Colonic mucosa (tissue), 4 donors: ENCODE results near the gene VAV1. TPM values are rescaled to one million over a fixed set of nuclear protein-coding genes. Genes with fewer than 3 reads are reported as not detected.

ENCODE experiments used
- DNase-seq: peaks from one replicate; pipeline ENCODE4 v3.0.0-alpha.2; 2020
- H3K27ac ChIP-seq: fragments of 200-600 bp; one replicate; pipeline ENCODE4 v1.8.0; 2021
- H3K27me3 ChIP-seq: fragments of 200-600 bp; one replicate; pipeline ENCODE4 v1.8.0; 2021
- H3K36me3 ChIP-seq: fragments of 200-600 bp; one replicate; pipeline ENCODE4 v1.8.0; 2021
- H3K4me1 ChIP-seq: fragments of 200-600 bp; one replicate; pipeline ENCODE4 v1.8.0; 2021; ENCODE audit warnings: mild to moderate bottlenecking
- H3K4me3 ChIP-seq: fragments of 200-600 bp; one replicate; pipeline ENCODE4 v1.8.0; 2021
- H3K9ac ChIP-seq, 2 donors: one replicate each; pipeline ENCODE4 v1.7.0; 2013; ENCODE audit warnings: control low read depth in 2 of 2, low read depth in 2 of 2, low read length in 2 of 2
- H3K9me3 ChIP-seq: fragments of 200-600 bp; one replicate; pipeline ENCODE4 v1.8.0; 2021
- intact Hi-C: fragments of 100-400 bp; cut with DNase I; formaldehyde crosslinking; loops from one replicate; pipeline ENCODE4 v1.14.1; 2022
- total RNA-seq, 2 donors: library from RNA; stranded (reverse); fragmentation: NEBNext Ultra II Directional in 1 of 2; extraction: Animal tissue kit (Norgen Biotek cat#: 25700) in 1 of 2; gene quantifications; one replicate each; pipeline ENCODE4 v1.2.1, GENCODE V29; 2021
- TF ChIP-seq, protein P1 (sequence below): fragments of 200-600 bp; IDR thresholded peaks from one replicate; pipeline ENCODE4 v1.8.0; 2022; ENCODE audit warnings: antibody characterized with exemption, mild to moderate bottlenecking
- donor health status: healthy.
- donor health status: DM: no; HTN: no; CAD: no.
- donor health status: DM: no; HTN: no; CAD: no.

Gene VAV1
- total RNA-seq, 2 donors from 2014 or later, result 5.7 to 6.0 TPM

DNA sequence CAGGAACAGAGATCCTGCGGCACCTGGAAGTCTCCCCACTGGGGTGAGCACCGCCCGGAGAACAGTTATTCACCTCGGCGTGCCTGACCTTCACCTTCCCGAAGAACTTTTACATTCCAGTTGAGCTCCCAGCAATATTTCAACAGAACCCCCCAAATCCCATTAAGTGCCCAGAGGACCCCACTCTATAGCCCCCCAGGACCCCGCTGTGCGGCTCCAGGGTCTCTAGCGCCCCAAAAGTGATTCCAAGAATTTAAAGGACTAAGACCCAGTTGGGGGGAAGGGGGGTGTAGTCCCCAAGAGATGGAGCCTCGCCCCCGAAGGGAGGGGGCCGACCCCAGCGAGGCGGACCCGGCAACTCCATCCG is 35.6 kb upstream of the VAV1 start:
- Histone ChIP-seq H3K27ac (peak overlapping the region; percentile 86), H3K9ac (peak overlapping the region; percentile 90 to 92), H3K9me3 (no peaks in the 10 kb centered on the region), H3K4me3 (peak overlapping the region; percentile 70), H3K36me3 (no peaks in the 10 kb centered on the region), H3K4me1 (peaks cover 10% of the 10 kb centered on the region), H3K27me3 (no peaks in the 10 kb centered on the region)
- DNase-seq, result no peak
- TF ChIP-seq, protein P1, sequence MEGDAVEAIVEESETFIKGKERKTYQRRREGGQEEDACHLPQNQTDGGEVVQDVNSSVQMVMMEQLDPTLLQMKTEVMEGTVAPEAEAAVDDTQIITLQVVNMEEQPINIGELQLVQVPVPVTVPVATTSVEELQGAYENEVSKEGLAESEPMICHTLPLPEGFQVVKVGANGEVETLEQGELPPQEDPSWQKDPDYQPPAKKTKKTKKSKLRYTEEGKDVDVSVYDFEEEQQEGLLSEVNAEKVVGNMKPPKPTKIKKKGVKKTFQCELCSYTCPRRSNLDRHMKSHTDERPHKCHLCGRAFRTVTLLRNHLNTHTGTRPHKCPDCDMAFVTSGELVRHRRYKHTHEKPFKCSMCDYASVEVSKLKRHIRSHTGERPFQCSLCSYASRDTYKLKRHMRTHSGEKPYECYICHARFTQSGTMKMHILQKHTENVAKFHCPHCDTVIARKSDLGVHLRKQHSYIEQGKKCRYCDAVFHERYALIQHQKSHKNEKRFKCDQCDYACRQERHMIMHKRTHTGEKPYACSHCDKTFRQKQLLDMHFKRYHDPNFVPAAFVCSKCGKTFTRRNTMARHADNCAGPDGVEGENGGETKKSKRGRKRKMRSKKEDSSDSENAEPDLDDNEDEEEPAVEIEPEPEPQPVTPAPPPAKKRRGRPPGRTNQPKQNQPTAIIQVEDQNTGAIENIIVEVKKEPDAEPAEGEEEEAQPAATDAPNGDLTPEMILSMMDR, result no peak
- intact Hi-C loops, result no loop called here

GRCh38 chr19:6737284-6737872 is 35.1 kb upstream of the VAV1 start, which contains the start of gene GPR108:
Gene GPR108, minus strand, starts transcription at chr19:6737580. Its CDS starts 4 bp downstream, at chr19:6737576.
- Histone ChIP-seq H3K4me3 (peak within 1 kb of the TSS; percentile 70), H3K27ac (peak within 1 kb of the TSS; percentile 91), H3K27me3 (no peaks in the 10 kb centered on the region), H3K36me3 (no peaks in the 10 kb centered on the region), H3K9me3 (no peaks in the 10 kb centered on the region), H3K4me1 (peaks cover 10% of the 10 kb centered on the region), H3K9ac (peak within 1 kb of the TSS; percentile 90 to 95)
- TF ChIP-seq, protein P1, result no peak
- DNase-seq, result peak; percentile 99
- intact Hi-C loops, result no loop called here

GRCh38 chr19:6737873-6738786 is 34.4 kb upstream of the VAV1 start:
- H3K9me3 ChIP-seq, result no peaks in the 10 kb centered on the region
- intact Hi-C loops, result no loop called here
- H3K36me3 ChIP-seq, result no peaks in the 10 kb centered on the region
- H3K4me1 ChIP-seq, result peaks cover 10% of the 10 kb centered on the region
- no peak overlapping the region for H3K4me3 ChIP-seq
- peak overlapping the region; percentile 52 to 95 for H3K9ac ChIP-seq
- H3K27ac ChIP-seq, result peak overlapping the region; percentile 91
- TF ChIP-seq, protein P1, result peak; percentile 60
- peak; percentile 98 for DNase-seq
- H3K27me3 ChIP-seq, result no peaks in the 10 kb centered on the region

GRCh38 chr19:6738787-6739389 is 33.6 kb upstream of the VAV1 start:
- H3K4me1 ChIP-seq, result peaks cover 10% of the 10 kb centered on the region
- H3K9me3 ChIP-seq, result no peaks in the 10 kb centered on the region
- H3K4me3 ChIP-seq, result peak overlapping the region; percentile 38
- peak overlapping the region; percentile 91 for H3K27ac ChIP-seq
- no peaks in the 10 kb centered on the region for H3K36me3 ChIP-seq
- no peaks in the 10 kb centered on the region for H3K27me3 ChIP-seq
- H3K9ac ChIP-seq, result peak overlapping the region; percentile 52 to 95
- DNase-seq, result peak; percentile 88
- intact Hi-C loops, result no loop called here
- TF ChIP-seq, protein P1, result no peak

DNA sequence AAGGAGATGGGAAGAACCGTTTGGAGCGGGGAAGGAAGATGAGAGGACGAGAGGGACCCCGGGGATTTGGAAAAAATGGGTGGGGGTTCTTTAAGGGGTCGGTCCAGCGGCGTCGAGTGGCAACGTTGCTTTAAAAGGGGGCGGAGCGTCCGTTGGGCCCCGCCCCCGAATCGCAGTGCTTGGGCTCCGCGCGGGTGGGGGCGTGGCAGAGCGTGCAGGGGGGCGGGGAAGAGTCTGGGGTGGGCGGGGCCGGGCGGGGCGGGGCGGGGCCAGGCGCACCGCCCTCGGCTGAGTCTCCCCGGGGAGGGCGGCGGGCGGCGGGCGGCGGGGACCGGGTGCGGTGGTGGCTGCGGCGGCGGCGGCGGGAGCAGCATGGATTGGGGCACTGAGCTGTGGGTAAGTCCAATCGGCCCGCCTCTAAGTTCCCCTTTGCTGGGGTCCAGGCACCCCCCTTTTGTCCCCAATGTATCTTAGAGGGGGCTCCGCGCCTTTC is 33.1 kb upstream of the VAV1 start, which contains the start of gene TRIP10:
Gene TRIP10, plus strand, starts transcription at position 291 of the 493 bp plus-strand sequence. Its CDS starts 82 bp downstream, at position 373.
- TF ChIP-seq, protein P1, result no peak
- Histone ChIP-seq H3K4me3 (peak within 1 kb of the TSS; percentile 80), H3K9ac (peak within 1 kb of the TSS; percentile 94 to 100), H3K27ac (peak within 1 kb of the TSS; percentile 91), H3K9me3 (no peaks in the 10 kb centered on the region), H3K4me1 (peaks cover 10% of the 10 kb centered on the region), H3K27me3 (no peaks in the 10 kb centered on the region), H3K36me3 (no peaks in the 10 kb centered on the region)
- peak; percentile 89 for DNase-seq
- intact Hi-C loops, result no loop called here
